IMR-90 (cell line): ENCODE data around the gene PAMR1. TPM values are rescaled to one million over a fixed set of nuclear protein-coding genes. Genes with fewer than 3 reads are reported as not detected.

Experiments
- ATAC-seq: fragments of 200-7000 bp; cut with Tn5 transposase; 2 replicates; pipeline ENCODE4 v1.9.1; 2020; ENCODE audit warnings: low read depth, mild to moderate bottlenecking, moderate library complexity
- BruUV-seq: library from RNA; stranded (reverse); fragments of 400-500 nt; replicated peaks from 2 replicates; lab custom pipeline; 2021; lab: Mats Ljungman, UMichigan
- CTCF ChIA-PET: fragments of 300-600 bp; formaldehyde crosslinking; extraction: SDS; loops from one replicate; lab custom pipeline; 2021; ENCODE audit warnings: antibody characterized with exemption; lab: Yijun Ruan, JAX
- POLR2A ChIA-PET: fragments of 300-600 bp; sonication (Branson Sonifier 250); formaldehyde crosslinking; loops from one replicate; lab custom pipeline; 2022; ENCODE audit warnings: antibody characterized with exemption; ENCODE audit not compliant: unreplicated experiment; lab: Charles Lee
- DNase-seq: peaks from one replicate; pipeline ENCODE4 v3.0.0; 2013
- H2AFZ ChIP-seq: replicated peaks from 2 replicates; pipeline ENCODE3; 2013; ENCODE audit warnings: low read length, mild to moderate bottlenecking; ENCODE audit not compliant: poor library complexity
- H2AK5ac ChIP-seq: 2 replicates; pipeline ENCODE4 v1.6.1; 2013; ENCODE audit warnings: low read depth, low read length, inconsistent platforms
- H2AK9ac ChIP-seq: replicated peaks from 2 replicates; pipeline ENCODE3; 2013; ENCODE audit warnings: mild to moderate bottlenecking, low read depth, low read length, moderate library complexity; ENCODE audit not compliant: poor library complexity
- H2BK120ac ChIP-seq: 2 replicates; pipeline ENCODE4 v1.6.1; 2013; ENCODE audit warnings: low read depth, low read length, inconsistent platforms
- H2BK15ac ChIP-seq: 3 replicates; pipeline ENCODE4 v1.6.1; 2013; ENCODE audit warnings: low read depth, low read length, inconsistent platforms
- H2BK20ac ChIP-seq: 2 replicates; pipeline ENCODE4 v1.6.1; 2013; ENCODE audit warnings: low read depth, mild to moderate bottlenecking, inconsistent platforms, low read length, moderate library complexity
- H2BK5ac ChIP-seq: 2 replicates; pipeline ENCODE4 v1.6.1; 2013; ENCODE audit warnings: mild to moderate bottlenecking, low read depth, low read length, inconsistent platforms; ENCODE audit not compliant: poor library complexity, severe bottlenecking
- H3K14ac ChIP-seq: replicated peaks from 2 replicates; pipeline ENCODE4 v1.6.1; 2013; ENCODE audit warnings: low read depth, low read length, inconsistent platforms
- H3K18ac ChIP-seq: 2 replicates; pipeline ENCODE4 v1.6.1; 2013; ENCODE audit warnings: low read depth, low read length, control low read depth
- H3K23ac ChIP-seq: 2 replicates; pipeline ENCODE4 v1.6.1; 2013; ENCODE audit warnings: low read depth, low read length, inconsistent platforms
- H3K27ac ChIP-seq: 2 replicates; pipeline ENCODE4 v1.5.1; 2013; ENCODE audit warnings: mild to moderate bottlenecking, control low read depth, low read length; ENCODE audit not compliant: insufficient read depth
- H3K27me3 ChIP-seq: 2 replicates; pipeline ENCODE4 v1.6.1; 2013; ENCODE audit warnings: low read length; ENCODE audit not compliant: control insufficient read depth, insufficient read depth
- H3K36me3 ChIP-seq: 2 replicates; pipeline ENCODE4 v1.6.1; 2013; ENCODE audit warnings: low read length, mixed read lengths; ENCODE audit not compliant: control insufficient read depth, insufficient read depth
- H3K4ac ChIP-seq: 2 replicates; pipeline ENCODE4 v1.6.1; 2013; ENCODE audit warnings: low read depth, low read length, inconsistent platforms
- H3K4me1 ChIP-seq: 2 replicates; pipeline ENCODE4 v1.6.1; 2013; ENCODE audit warnings: low read length, mixed read lengths; ENCODE audit not compliant: control insufficient read depth, insufficient read depth
- H3K4me2 ChIP-seq: 2 replicates; pipeline ENCODE4 v1.6.1; 2013; ENCODE audit warnings: low read depth, mild to moderate bottlenecking, control low read depth, low read length, moderate library complexity
- H3K4me3 ChIP-seq: 2 replicates; pipeline ENCODE4 v1.5.1; 2013; ENCODE audit warnings: low read depth, mild to moderate bottlenecking, control low read depth, low read length, moderate library complexity; ENCODE audit not compliant: insufficient read depth
- H3K56ac ChIP-seq: 2 replicates; pipeline ENCODE4 v1.6.1; 2013; ENCODE audit warnings: low read length, inconsistent platforms; ENCODE audit not compliant: insufficient read depth; ENCODE audit errors: extremely low read depth
- H3K79me1 ChIP-seq, 2 experiments: 2 replicates each; pipeline ENCODE4 v1.6.1; 2013; ENCODE audit warnings: low read length in 2 of 2, inconsistent platforms in 1 of 2, low read depth in 1 of 2
- H3K9ac ChIP-seq: 2 replicates; pipeline ENCODE4 v1.6.1; 2013; ENCODE audit warnings: low read depth, low read length, control low read depth
- H3K9me1 ChIP-seq: 2 replicates; pipeline ENCODE4 v1.6.1; 2013; ENCODE audit warnings: low read length, inconsistent platforms; ENCODE audit not compliant: insufficient read depth
- H3K9me3 ChIP-seq: 2 replicates; pipeline ENCODE4 v1.6.1; 2013; ENCODE audit warnings: low read length; ENCODE audit not compliant: control insufficient read depth, insufficient read depth
- H4K20me1 ChIP-seq: 2 replicates; pipeline ENCODE4 v1.6.1; 2013; ENCODE audit warnings: low read length, inconsistent platforms; ENCODE audit not compliant: insufficient read depth
- H4K5ac ChIP-seq: 2 replicates; pipeline ENCODE4 v1.6.1; 2013; ENCODE audit warnings: mild to moderate bottlenecking, low read depth, low read length, control low read depth
- H4K8ac ChIP-seq, 2 experiments: 2 replicates each; pipeline ENCODE4 v1.6.1; 2013; ENCODE audit warnings: low read depth in 2 of 2, low read length in 2 of 2, control low read depth in 1 of 2, inconsistent platforms in 1 of 2
- H4K91ac ChIP-seq: 2 replicates; pipeline ENCODE4 v1.6.1; 2013; ENCODE audit warnings: low read depth, low read length, inconsistent platforms; ENCODE audit not compliant: insufficient read depth
- BHLHE40 ChIP-seq: fragments of 150-350 bp; IDR thresholded peaks from 2 replicates; pipeline ENCODE4 v1.6.1; 2016; ENCODE audit warnings: mild to moderate bottlenecking, low read depth, low read length
- CEBPB ChIP-seq: IDR thresholded peaks from 2 replicates; pipeline ENCODE4 v1.6.1; 2012; ENCODE audit warnings: low read depth, low read length, improper control_type of control experiment
- CHD1 ChIP-seq: IDR thresholded peaks from 2 replicates; pipeline ENCODE4 v1.6.1; 2012; ENCODE audit warnings: low read depth, low read length, improper control_type of control experiment
- ELK1 ChIP-seq: fragments of 150-350 bp; IDR thresholded peaks from 2 replicates; pipeline ENCODE4 v1.6.1; 2016; ENCODE audit warnings: low read depth, mild to moderate bottlenecking, low read length, moderate library complexity, borderline replicate concordance
- FOS ChIP-seq: fragments of 150-350 bp; IDR thresholded peaks from 2 replicates; pipeline ENCODE4 v1.6.1; 2016; ENCODE audit warnings: low read depth, low read length
- MAFK ChIP-seq: IDR thresholded peaks from 2 replicates; pipeline ENCODE4 v1.6.1; 2012; ENCODE audit warnings: low read depth, low read length, improper control_type of control experiment
- MAZ ChIP-seq: IDR thresholded peaks from 2 replicates; pipeline ENCODE4 v1.6.1; 2012; ENCODE audit warnings: low read depth, mild to moderate bottlenecking, low read length, improper control_type of control experiment, moderate library complexity, borderline replicate concordance
- MXI1 ChIP-seq: IDR thresholded peaks from 2 replicates; pipeline ENCODE4 v1.6.1; 2012; ENCODE audit warnings: low read depth, mild to moderate bottlenecking, low read length, moderate library complexity, borderline replicate concordance
- NFE2L2 ChIP-seq: fragments of 150-350 bp; IDR thresholded peaks from 2 replicates; pipeline ENCODE4 v1.6.1; 2016; ENCODE audit warnings: low read depth, mild to moderate bottlenecking, low read length
- POLR2A ChIP-seq: IDR thresholded peaks from 2 replicates; pipeline ENCODE4 v1.6.1; 2012; ENCODE audit warnings: mild to moderate bottlenecking, low read depth, low read length
- RAD21 ChIP-seq: IDR thresholded peaks from 2 replicates; pipeline ENCODE4 v1.6.1; 2012; ENCODE audit warnings: low read length, improper control_type of control experiment
- RCOR1 ChIP-seq: IDR thresholded peaks from 2 replicates; pipeline ENCODE4 v1.6.1; 2012; ENCODE audit warnings: mild to moderate bottlenecking, low read length, improper control_type of control experiment; ENCODE audit not compliant: insufficient replicate concordance
- SMC3 ChIP-seq: fragments of 150-350 bp; IDR thresholded peaks from 2 replicates; pipeline ENCODE4 v1.6.1; 2016; ENCODE audit warnings: low read depth, mild to moderate bottlenecking, antibody characterized with exemption, low read length, moderate library complexity
- USF2 ChIP-seq: fragments of 150-350 bp; IDR thresholded peaks from 2 replicates; pipeline ENCODE4 v1.6.1; 2017; ENCODE audit warnings: mild to moderate bottlenecking, antibody characterized with exemption, low read length, low read depth
- WGBS, 2 experiments: methylation state at CpG; one replicate each; pipeline versions ENCODE4 v1.1.5 to v1.1.7; 2013; ENCODE audit warnings: missing lambda C conversion rate in 2 of 2; ENCODE audit not compliant: insufficient read length in 1 of 2; ENCODE audit errors: extremely low coverage in 2 of 2; 5-methylcytosine and 5-hydroxymethylcytosine counted together
- dilution Hi-C: fragments of 300-500 bp; cut with HindIII; formaldehyde crosslinking; loops from one replicate; pipeline ENCODE4 v1.14.3; 2018; ENCODE audit warnings: low sequenced_read_pairs; ENCODE audit not compliant: unreplicated experiment
- in situ Hi-C: fragments of 300-500 bp; cut with MboI; formaldehyde crosslinking; loops from 3 replicates; pipeline ENCODE4 v1.14.3; 2019; ENCODE audit warnings: low sequenced_read_pairs, inconsistent platforms, mixed read lengths
- intact Hi-C: fragments of 100-400 bp; cut with micrococcal nuclease; formaldehyde crosslinking; loops from 2 replicates; pipeline ENCODE4 v1.10.0; 2022
- polyA plus RNA-seq, 3 experiments: library from polyadenylated mRNA; depleted of rRNA; stranded (reverse); fragments of >200 nt; gene quantifications; 2 replicates each; pipeline ENCODE4 v1.2.3, GENCODE V29; 2012; ENCODE audit warnings: low replicate concordance in 1 of 3
- total RNA-seq: library from RNA; depleted of rRNA; stranded (reverse); fragments of >200 nt; gene quantifications from 2 replicates; pipeline ENCODE4 v1.2.3, GENCODE V29; 2012

Gene PAMR1
- total and polyA plus RNA-seq, 2 of the 4 experiments (the other 2 are of a cell fraction), result 70.7 to 80.7 TPM

GRCh38 chr11:35549787-35550186 is 24.4 kb upstream of the PAMR1 start:
- intact Hi-C loops, result no loop called here
- Histone ChIP-seq H2BK15ac (peak overlapping the region; percentile 95; the same call in 2 of the 3 replicates), H3K4me2 (peak overlapping the region; percentile 16), H3K27ac (peak overlapping the region; percentile 32), H2BK5ac (peak overlapping the region; percentile 83), H3K9ac (no peak overlapping the region), H3K4ac (peak overlapping the region; percentile 55; the same call in 1 of the 2 replicates), H4K5ac (peak overlapping the region; percentile 7; the same call in 1 of the 2 replicates), H3K18ac (peak overlapping the region; percentile 19; the same call in 1 of the 2 replicates), H2AFZ (no peak overlapping the region), H3K9me3 (no peaks in the 10 kb centered on the region), H2AK9ac (no peak overlapping the region), H2AK5ac (no peak overlapping the region), H3K79me1 (peaks cover 4 to 13% of the 10 kb centered on the region in 2 experiments; a peak in 2 of 4 replicates), H3K4me1 (peaks cover 23% of the 10 kb centered on the region), H2BK120ac (peak overlapping the region; percentile 94; the same call in 1 of the 2 replicates), H3K14ac (no peak overlapping the region; the same call in 1 of the 2 replicates), H4K8ac (peak overlapping the region in 1 of 2 experiments; percentile 43; a peak in 1 of 4 replicates), H3K9me1 (peaks cover 18% of the 10 kb centered on the region), H3K56ac (0 out of 2 replicates have a peak overlapping the region, but pooled peaks have one; percentile 24), H4K20me1 (no peaks in the 10 kb centered on the region), H3K4me3 (no peak overlapping the region), H4K91ac (peak overlapping the region; percentile 40; the same call in 1 of the 2 replicates), H3K36me3 (no peaks in the 10 kb centered on the region), H3K27me3 (no peaks in the 10 kb centered on the region), H2BK20ac (peak overlapping the region; percentile 82; the same call in 1 of the 2 replicates), H3K23ac (peak overlapping the region; percentile 59; the same call in 1 of the 2 replicates)
- in situ Hi-C loops, result no loop called here
- CTCF ChIA-PET, result no interaction called here
- DNase-seq, result peak; percentile 99
- 20% methylated on average over 1 of the region's 3 CpGs; no CpG with 5 or more reads in 1 of the 2 experiments for WGBS, 2 experiments
- no TSS peak for BruUV-seq
- dilution Hi-C loops, result no loop called here
- POLR2A ChIA-PET, result no interaction called here
- peak; percentile 80 for ATAC-seq
- TF ChIP-seq ELK1 (no peak), NFE2L2 (peak; percentile 5; the same call in 1 of the 2 replicates), MAZ (0 out of 2 replicates have a peak, but pooled peaks have one; percentile 44), RCOR1 (peak; percentile 67), MAFK (peak; percentile 27; the same call in 1 of the 2 replicates), RAD21 (peak; percentile 34), POLR2A (peak; percentile 56), FOS (peak; percentile 80), BHLHE40 (peak; percentile 74), CHD1 (no peak), USF2 (no peak), SMC3 (peak; percentile 18; the same call in 1 of the 2 replicates), MXI1 (peak; percentile 88), CEBPB (0 out of 2 replicates have a peak, but pooled peaks have one; percentile 10)
